T-helper 1 cell (primary cell): ENCODE measurements around the gene SLC38A1.

Experiments
- DNase-seq, 5 donors: peaks; one replicate each; pipeline ENCODE4 v3.0.0-alpha.2; 2012 to 2020

SLC38A1 gene

DNA sequence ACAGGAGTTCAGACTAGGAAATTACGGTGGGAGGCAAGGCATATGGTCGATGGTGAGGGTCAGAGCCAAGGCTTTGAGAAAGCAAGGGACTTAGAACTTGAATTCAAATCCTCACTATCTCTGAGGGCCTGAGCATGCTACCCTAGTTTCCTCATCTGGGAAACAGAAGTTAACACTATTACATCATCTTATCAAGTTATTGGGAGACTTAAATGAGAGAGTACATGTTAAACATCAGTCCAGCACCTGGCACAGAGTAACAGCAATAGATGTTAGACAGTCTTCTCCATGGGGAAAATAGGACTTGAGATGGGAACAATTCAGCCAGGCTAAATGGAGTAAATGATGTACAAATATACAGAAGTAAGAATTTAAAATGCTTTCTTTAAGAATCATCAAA is 38.5 kb downstream of the SLC38A1 start:
- no peak for DNase-seq

DNA sequence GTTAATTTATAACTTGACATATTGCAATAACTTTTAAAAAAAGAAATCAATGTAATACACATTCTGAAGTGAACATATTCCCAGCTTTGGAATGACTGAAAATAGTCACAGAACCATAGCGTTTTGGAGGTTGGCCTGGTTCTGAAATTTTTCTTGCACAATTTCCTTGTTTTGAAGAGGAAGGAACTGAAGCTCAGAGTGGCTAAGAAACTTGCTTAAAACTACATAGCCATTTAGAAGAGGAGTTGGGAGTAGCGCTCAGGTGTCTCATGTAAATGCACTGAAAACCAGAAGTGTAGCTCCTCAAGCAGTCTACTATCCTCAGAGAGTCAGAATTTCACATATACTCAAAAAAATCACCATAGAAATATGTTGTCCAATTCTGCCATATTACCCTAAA is 41.2 kb downstream of the SLC38A1 start:
- no peak for DNase-seq

DNA sequence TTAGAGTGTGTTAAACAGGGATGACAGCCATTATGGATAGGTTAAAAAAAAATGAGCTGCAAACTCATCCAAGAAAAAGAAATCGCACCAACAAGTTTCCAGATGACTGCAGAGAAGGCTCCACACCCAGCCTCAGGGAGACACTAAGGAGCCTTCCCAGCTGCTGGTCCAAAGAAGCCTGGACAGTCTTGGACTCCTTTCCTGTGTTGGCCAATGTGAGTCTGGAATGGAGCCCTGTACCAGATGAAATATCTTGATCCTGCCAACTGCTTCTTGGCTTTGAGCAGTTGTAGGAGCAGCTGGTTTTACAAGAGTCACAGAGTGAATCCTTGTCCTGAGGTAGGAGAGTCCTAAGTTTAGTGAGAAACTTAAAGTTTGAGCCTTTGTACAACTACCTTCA is 44.5 kb downstream of the SLC38A1 start:
- DNase-seq: no peak

DNA sequence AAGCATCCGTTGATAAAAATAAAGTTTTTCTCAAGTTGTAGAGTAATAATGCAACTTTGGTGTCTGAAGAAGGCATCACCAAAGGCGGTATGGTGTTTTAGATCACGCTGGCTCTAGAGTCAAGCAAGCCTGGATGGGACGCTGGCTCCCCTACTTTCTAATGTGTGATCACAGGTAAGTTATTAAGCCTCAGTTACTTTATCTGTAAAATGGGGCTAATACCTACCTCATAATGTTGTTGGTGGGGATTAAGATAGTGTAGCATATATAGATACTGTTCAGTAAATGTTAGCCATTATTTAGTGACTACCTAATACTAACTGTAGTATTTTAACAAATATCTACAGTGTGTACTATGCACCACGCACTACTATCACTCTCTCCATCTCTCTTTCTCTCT is 45.8 kb downstream of the SLC38A1 start:
- DNase-seq: no peak

DNA sequence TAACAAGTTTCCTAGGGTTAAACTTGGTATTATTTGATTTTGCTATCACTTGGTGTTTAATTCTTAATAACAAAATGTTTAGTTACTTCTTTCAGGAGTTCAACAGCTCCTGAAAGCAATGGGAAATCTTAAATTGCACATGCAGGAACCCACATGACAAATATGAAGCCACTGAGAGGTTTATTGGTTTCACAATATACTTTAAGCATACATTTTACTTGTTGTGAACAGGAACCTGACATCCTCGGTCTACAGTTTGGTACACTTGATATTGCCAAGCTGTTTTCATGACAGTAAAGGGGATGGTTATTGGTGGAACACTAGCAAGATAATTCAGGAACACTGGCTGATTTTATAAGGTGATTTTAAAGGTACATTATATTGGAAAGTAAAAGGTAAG is 46.2 kb downstream of the SLC38A1 start:
- DNase-seq: peak in 1 of 5 donors; percentile 51

DNA sequence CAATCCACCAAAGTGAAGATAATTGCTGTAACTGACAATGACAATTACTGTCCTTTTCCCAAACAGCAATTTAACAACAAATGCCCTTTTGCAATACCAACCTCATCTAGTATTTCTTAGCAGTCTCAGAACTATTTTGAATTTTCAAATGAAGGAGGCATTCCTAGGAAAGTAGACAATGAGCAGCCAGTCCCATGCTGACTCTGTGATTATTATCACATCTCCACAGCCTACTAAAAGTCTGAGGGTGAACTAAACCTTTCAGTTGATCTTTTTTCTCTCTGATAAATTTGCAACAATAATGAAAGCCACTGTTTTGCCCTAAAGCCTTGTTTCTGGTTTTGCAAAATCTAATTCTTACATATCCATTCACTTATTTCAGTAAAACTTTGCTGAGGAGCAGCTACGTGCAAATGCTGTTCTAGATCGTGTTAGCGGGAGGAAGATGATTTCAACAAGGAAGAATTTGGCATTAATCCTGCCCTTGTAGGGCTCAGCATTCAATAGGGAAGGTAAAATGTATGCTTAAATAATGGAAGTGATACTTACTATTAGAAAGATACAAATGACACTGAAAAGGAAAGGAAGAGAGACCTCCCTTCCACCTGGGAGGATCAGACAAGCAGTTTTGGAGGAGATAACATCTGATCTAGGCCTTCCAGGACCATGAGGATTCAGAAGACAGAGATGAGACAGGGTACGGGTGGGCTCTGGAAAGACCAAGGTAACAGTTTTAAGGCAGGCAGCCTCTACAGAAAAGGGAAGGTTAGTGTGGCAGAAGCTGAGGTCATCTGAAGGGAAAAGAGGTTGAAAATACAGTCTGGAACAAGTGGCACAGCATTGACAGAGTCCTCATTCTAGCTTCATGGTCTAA is 47.4 kb downstream of the SLC38A1 start:
- DNase-seq: no peak

DNA sequence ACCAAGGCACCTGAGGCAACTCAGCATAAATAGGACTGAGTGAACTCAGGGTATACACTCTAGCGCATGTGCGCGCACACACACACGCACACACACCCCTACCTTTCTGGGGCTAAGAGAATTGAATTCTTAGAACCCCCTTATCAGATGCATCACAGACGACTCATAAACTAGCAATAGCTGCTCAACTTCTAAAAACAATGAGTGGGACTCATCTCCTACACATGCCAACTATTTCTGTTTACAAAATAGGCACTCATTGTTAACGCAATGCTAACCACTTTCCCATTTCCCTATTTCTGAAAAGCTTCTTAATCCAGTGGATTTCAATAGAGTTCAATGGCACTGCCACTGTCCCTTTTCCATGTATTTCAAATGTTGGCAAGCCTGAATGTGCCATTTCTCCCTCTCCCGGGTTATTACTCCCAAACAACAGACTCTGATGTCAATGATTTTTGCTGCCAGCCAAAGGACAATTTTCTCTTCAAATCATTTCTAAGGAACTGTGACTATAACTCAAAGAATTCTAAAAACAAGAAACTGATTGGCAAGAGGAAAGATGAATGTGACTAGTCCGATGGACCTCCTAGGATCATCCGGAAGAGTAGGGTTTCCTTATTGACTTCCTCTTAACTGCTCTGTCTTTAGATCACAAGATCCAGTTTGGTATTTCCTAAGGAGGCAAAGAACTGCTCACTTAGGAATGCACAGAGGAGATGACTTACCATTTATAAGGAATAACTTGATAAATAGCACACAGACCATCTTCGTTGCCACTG is 48.8 kb downstream of the SLC38A1 start:
- DNase-seq: peak; percentile 56 to 90 (median 68)

DNA sequence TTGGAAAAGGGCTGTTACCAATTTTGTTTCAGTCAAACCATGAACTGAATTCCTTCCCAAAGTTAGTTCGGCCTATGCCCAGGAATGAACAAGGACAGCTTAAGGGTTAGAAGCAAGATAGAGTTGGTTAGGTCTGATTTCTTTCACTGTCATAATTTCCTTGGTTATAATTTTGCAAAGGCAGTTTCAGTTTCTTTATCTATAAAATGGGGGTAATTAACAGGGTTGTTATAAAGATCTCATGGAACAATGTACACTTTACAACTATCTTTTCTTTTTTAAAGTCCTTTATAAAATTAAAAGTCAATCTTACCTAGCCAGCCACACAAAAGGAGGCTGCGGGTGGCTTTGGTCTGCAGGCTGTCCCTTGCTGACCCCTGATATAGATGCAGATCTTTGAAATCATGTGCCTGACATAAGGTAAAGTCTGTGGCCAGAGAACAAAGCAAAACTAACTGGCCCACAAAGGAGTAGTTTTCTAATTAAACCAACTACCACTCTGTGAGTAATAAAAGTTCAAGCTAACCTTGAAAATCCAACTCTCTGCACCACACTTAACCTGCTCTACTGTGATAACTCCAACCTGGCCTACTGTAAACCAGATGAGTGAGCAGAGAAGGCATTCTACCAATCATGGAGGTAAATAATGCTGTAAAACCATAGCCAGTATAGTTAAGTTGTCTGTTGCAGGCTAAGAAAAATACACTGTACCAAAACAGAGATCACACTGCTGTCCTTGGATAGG is 49.5 kb downstream of the SLC38A1 start:
- no peak for DNase-seq

DNA sequence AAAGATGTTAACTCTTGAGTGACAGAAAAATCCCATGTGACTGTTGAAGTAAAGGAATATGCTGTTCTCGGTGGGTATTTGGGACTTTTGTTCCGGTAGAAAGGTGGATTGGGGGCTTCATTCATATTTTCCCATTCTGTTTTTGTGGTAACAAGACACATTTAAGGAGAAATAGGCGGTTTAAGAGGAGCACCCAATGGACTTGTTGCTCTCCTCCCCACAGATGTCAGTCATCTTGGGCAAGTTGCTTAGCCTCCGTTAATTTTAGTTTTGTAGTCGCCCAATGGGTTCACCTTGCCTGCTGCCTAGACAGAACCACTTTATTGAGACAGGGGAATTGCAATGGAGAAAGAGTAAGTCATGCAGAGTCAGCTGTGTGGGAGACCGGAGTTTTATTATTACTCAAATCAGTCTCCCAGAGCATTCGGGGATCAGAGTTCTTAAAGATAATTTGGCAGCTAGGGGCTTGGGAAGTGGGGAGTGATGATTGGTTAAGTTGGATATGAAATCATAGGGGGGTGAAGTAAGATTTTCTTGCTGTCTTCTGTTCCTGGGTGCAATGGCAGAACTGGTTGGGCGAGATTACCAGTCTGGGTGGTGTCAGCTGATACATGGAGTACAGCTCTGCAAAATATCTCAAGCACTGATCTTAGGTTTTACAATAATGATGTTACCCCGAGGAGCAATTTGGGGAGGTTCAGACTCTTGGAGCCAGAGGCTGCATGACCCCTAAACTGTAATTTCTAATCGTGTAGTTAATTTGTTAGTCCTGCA is 50.3 kb downstream of the SLC38A1 start:
- peak in 1 of 5 donors; percentile 38 for DNase-seq

DNA sequence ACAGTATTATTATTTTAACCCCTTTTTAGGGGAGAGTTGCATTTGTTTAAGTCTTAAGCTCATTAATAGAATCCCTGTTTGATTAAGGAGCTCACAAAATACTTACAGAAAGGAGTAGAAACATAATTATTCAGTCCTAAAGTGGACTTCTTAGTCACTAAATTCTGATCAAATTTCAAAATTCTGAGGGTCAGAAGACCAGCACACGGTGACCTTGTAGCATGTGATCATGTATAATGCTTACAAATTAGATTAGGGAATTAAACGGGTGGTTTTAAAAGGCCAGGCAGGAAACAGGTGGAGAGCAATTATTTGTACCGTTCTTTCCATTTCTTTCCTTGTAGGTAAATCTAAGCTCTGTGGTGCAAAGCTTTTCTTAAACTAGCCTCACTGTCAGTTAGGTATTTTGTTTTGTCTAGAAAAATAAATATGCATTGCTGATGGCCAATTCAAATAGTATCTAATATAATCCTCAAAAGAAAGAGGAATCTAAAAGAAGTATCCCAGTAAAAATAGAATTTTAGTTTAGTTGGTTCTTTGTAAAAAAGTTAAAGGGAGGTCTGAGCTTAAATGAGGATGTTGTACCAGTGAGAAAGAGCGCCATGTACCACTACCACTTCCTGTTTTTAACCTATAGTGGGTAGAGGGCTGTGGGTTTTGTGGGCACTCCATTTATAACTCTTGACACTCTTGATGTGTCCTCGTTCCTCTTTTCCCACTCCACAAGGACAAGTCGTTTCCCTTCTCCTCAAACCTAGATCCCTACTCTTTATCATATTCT is 51.1 kb downstream of the SLC38A1 start:
- DNase-seq: peak in 4 of 5 donors; percentile 39 to 84 (median 59)

DNA sequence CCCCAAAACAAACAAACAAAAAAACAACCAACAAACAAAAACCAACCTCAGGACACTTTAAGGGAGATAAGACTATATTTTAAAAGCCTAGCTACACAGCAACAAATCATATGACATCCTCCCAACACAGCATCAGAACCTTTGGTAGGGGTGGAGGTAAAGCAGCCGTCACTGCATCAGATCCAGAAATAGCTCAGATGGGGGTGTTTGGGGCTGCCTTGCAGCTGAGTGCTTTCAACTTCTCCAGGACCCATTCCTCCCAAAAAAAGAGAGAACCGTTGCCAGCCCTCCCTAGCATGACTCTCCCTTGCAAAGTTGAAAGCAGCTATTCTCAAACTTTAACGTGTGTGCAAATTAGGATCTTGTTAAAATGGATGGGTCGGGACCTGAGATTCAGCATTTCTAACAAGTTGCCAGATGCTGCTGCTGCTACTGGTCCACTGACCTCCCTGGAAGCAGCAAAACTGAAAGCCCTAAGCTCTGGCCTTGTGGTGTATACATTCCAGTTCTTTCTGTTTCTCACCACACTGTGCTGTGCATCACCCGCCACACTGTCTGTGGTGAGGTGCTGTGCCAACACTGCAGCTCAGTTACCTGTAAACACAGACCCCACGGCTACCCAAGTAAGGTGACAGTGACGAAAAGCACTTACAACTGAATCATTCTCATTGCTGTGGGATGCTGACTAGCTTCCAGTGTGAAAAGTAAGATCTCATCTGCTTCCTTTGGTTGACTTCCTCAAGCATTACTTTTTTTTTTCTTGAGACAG is 54.0 kb downstream of the SLC38A1 start:
- peak; percentile 63 to 95 (median 76) for DNase-seq

DNA sequence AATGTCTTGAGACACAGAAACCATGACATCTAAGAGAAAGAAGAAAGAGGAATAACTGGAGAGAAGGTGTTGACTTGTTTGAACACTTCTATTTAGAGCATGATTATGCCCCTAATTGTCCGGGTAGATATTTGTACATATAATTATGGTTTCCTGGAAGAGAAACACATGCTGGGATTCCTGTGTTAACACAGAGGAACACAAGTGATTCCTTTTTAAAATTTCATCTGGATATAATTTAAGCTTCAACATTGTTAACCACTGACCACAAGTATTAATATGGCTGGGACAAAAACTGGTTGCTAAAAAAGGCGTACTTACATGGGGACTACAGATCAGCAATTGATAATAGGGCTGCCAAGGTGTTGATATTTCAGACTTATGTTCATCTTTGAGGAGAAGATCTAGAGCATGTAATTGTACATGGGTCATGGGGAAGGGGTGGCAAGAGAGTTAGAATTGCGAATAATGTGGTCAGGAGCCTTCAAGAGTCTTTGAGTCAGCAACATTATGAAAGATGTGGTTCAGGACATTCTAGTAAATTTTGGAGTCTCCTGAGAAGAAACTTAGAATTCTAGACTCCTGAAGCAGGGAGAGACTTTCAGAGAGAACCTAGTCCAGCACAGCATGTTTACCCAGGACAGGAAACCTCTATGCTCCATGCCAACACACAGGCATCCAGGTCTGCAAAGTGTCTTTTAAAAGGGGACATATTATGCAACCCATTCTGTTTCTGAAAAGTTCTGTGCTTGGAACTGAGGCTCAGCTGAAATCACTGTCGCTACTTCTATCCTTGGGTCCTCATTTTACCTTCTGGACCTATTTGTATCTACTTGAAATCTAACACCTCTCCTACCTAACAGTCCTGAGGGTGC is 56.5 kb downstream of the SLC38A1 start:
- no peak for DNase-seq

DNA sequence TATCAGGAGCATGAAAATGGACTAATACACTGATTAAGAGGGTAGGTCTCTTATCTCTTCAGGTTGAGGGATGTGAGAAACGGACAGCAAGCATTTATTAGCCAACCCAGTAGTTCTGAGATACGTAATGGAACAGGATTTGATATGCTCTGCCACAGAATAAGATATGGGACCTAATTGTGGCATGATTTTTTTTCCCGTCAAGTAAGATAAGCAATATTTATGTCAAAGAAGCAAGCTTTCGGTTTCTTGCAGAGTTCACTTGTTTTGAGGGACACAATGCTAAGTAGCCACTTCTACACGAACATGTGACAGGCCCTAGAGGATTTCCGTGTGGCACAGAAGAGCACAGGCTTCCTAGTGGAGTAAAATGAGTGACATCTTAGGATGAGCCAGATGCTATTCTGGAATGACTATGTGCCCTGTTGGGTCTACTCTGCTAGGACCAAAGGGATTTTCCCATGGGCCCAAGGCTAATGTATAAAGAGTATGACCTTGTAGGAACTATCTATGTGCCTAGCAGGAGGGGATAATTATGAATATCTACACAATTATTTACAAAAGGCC is 57.9 kb downstream of the SLC38A1 start:
- no peak for DNase-seq

DNA sequence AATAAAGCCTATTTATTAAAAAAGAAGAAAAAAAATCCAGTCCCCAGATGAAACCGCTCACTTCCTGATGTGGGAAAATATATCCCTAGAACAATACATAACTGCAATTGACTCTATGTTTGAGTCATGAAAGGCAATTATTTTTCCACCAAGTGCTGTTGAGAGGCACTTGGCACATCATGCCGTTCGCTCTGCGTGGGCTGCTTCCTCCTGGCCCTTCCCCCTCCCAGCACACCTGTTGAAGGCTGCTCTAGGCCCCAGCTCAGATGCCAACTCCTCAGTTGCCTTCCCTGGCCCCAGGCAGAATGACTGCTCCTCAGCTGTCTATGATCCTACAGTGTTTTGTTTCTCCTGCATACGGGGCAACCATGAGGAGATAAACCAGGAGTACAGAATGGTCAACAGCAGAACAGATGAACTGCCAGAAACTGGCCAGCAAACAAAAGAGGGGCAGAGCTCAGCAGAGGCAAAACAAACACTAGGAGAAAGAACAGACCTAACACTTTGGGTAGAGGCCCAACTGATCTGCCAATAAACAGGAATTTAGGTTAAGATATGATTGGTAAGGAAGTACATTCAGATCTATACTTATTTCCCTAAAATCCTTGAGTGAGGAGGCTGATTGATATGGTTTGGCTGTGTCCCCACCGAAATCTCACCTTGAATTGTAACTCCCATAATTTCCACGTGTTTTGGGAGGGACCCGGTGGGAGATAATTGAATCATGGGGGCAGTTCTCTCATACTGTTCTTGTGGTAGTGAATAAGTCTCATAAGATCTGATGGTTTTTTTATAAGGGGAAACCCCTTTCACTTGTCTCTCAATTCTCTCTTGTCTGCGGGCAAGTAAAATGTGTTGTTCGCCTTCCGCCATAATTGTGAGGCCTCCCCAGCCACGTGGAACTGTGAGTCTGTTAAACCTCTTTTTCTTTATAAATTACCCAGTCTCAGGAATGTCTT is 58.6 kb downstream of the SLC38A1 start:
- DNase-seq: peak in 4 of 5 donors; percentile 32 to 54 (median 52)

DNA sequence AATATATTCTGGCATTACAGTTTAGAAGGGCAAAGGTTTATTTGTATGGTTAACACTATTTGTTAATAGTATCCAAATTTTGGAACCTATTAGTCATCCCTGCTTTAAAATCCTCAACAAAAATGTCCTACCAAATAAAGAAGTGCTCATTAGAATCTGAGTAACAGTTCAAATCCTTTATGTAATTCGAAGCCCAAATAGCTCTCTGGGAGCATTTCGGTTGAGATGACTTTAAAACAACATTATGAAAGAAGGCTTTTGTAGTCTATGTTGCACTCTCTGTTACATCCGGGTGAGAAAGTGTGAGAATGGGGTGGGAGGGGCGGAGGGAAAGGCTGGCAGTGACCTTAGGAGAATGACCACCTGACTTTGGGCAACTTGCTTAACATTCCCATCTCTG is 59.7 kb downstream of the SLC38A1 start:
- DNase-seq: no peak

DNA sequence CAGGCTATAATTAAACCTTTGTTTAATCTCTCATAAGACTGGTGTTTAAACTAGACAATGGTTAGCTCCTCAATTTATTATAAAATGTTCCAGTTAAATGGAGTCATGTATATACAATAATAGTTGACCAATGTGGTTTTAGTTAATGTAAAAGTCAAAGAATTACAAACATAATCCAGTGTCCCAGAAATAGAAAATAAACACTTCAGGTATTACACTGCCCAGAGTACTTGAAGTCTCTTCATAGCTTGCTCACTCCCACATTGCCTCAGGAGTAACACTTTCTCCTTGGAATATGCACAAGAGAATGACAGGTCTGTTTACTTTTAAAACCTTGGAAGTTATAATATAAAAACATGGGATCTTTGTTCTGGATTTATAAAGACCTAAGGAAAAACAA is 60.5 kb downstream of the SLC38A1 start:
- DNase-seq: no peak

DNA sequence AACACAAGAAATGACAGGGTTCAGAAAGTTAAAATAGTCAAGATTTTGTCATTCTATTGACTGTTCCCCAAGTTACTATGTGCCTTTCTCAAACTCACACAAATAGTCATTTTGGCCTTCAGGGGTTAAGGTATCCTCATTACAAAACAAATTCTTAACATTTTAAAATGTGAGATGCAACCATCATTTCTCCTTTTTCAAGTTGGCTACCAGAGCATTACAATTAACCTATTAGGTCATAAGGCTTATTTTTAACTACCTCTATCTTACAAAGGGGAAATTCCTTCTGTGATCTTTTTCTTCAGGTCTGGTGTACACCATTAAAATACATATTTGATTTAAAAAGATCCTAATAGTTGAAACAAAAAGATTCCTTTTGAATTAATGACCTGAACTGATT is 61.2 kb downstream of the SLC38A1 start:
- DNase-seq: no peak

DNA sequence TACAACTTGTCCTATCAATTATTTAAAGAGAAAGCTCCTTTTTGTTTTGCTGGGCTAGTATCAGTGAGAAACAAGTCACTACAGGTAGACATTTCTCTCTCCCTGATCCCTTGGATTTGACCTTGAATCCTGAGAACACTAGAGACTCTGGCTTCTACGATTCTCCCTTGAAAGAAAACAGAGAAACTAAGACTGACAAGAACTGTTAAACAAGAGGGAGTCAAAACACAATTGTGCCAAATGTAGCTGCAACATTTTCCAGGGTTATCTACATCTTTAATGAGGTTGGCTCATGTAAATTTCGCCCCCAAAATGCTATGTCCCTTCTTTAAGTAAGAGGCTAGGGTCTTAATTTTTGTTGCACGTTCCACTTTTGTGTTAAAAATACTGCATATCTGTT is 62.4 kb downstream of the SLC38A1 start:
- DNase-seq: no peak
